Measurements from ENCODE around the gene STK10. TPM values are rescaled to one million over a fixed set of nuclear protein-coding genes. Genes with fewer than 3 reads are reported as not detected.

Gene STK10
- total RNA-seq, 2 experiments from 2014 or later: 211 to 229 TPM

DNA sequence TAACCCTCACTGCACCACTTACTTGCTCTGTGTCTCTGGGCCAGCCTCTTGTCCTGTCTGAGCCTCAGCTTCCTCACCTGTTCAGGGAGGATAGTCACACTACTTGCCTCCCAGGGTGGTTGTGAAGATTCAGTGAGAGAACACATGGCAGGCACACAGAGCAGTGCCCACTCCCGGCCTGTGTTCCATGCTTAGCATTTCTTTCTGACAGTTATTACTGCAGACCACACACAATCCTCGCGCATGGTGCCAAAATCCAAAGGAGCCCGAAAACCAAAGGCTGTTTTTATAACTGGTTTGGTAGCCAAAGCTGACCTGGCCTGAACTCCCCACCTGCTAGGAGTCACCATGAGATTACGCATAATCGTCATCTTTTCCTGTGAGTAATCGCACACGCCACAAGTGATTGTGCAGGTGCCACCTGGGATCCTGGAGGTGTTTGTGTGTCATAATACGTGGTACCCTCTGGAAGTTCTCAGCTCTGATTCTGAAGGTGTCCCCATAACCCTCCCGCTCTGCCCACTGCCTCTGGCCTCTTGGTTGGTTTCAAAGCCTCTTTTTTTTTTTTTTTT lies 97.0 kb downstream of the STK10 start:
- H3K9me3 ChIP-seq (ENCODE audit: control insufficient read depth in 1 of 2, insufficient read depth in 1 of 2, low read length in 2 of 2): no peaks in the 10 kb centered on the region
- ATAC-seq (ENCODE audit: poor library complexity): no peak
- no peak overlapping the region for H3K27ac Mint-ChIP-seq
- ChIA-PET CTCF (no interaction called here), POLR2A (interaction anchor here (0.8 kb wide), 1 partner anchor 26 kb away, joined by 3 read pairs; no protein-coding TSS in a partner anchor)
- H3K36me3 Mint-ChIP-seq (ENCODE audit: low read depth): peaks cover 71% of the 10 kb centered on the region
- H3K27me3 ChIP-seq (ENCODE audit: control insufficient read depth in 1 of 2, insufficient read depth in 2 of 2, low read length in 2 of 2): no peaks in the 10 kb centered on the region
- H3K4me3 Mint-ChIP-seq: no peak overlapping the region
- no peak for DNase-seq
- TF ChIP-seq, protein P1, sequence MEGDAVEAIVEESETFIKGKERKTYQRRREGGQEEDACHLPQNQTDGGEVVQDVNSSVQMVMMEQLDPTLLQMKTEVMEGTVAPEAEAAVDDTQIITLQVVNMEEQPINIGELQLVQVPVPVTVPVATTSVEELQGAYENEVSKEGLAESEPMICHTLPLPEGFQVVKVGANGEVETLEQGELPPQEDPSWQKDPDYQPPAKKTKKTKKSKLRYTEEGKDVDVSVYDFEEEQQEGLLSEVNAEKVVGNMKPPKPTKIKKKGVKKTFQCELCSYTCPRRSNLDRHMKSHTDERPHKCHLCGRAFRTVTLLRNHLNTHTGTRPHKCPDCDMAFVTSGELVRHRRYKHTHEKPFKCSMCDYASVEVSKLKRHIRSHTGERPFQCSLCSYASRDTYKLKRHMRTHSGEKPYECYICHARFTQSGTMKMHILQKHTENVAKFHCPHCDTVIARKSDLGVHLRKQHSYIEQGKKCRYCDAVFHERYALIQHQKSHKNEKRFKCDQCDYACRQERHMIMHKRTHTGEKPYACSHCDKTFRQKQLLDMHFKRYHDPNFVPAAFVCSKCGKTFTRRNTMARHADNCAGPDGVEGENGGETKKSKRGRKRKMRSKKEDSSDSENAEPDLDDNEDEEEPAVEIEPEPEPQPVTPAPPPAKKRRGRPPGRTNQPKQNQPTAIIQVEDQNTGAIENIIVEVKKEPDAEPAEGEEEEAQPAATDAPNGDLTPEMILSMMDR (IDR thresholded peaks at IDR 0.05): no peak
- H3K36me3 ChIP-seq (ENCODE audit: insufficient read depth, low read length): peaks cover 86% of the 10 kb centered on the region
- no peaks in the 10 kb centered on the region for H3K4me1 ChIP-seq (ENCODE audit: insufficient read depth, low read length)
- no peaks in the 10 kb centered on the region for H3K4me1 Mint-ChIP-seq (ENCODE audit: low read depth)
- no peak overlapping the region for H3K4me3 ChIP-seq (ENCODE audit: low read length)
- H3K27ac ChIP-seq (ENCODE audit: low read depth in 1 of 2, low read length in 2 of 2): no peak overlapping the region
- H3K27me3 Mint-ChIP-seq: no peaks in the 10 kb centered on the region
- H3K9me3 Mint-ChIP-seq: no peaks in the 10 kb centered on the region
- intact Hi-C loops (cut with DNase I, micrococcal nuclease): no loop called here

DNA sequence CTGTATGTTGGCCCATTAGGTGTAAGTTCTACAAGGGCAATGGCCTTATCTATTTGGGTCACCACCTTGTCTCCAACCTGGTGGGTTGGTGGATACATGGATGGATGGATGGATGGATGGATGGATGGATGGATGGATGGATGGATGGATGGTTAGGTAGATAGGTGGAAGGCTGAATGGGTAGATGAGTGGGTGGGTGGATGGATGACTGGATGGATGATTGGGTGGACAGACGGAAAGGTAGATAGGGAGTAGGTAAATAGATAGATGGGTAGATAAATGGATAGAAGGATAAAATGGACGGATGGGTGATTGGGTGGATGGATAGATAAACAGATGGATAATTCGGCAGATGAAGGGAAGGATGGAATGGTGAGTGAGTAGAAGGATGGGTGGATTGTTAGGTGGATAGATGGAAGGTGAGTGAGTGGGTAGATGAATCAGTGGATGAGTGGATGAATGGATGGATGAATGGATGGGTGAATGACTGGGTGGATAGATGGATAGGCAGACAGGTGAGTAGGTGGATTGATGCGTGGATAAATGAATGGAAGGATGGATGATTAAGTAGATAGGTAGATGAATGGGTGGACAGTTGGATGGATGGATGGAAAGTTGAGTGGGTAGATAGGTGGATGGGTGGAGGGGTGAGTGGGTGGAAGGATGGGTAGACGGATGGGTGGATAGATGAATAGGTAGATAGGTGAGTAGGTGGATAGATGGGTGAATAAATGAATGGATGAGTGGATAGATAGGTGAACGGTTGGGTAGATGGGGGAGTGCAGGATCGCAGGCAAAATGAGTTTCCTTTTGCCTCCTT lies 98.5 kb downstream of the STK10 start:
- Mint-ChIP-seq H3K4me3 (no peak overlapping the region), H3K27ac (peak overlapping the region; percentile 69), H3K36me3 (ENCODE audit: low read depth) (peaks cover 61% of the 10 kb centered on the region), H3K27me3 (no peaks in the 10 kb centered on the region), H3K9me3 (no peaks in the 10 kb centered on the region), H3K4me1 (ENCODE audit: low read depth) (no peaks in the 10 kb centered on the region)
- H3K36me3 ChIP-seq (ENCODE audit: insufficient read depth, low read length): peaks cover 81% of the 10 kb centered on the region
- CTCF ChIA-PET: no interaction called here
- no peak for ATAC-seq (ENCODE audit: poor library complexity)
- no peak for DNase-seq
- intact Hi-C loops (cut with DNase I, micrococcal nuclease): no loop called here
- no peak overlapping the region for H3K4me3 ChIP-seq (ENCODE audit: low read length)
- no peaks in the 10 kb centered on the region for H3K27me3 ChIP-seq (ENCODE audit: control insufficient read depth in 1 of 2, insufficient read depth in 2 of 2, low read length in 2 of 2)
- no peak overlapping the region for H3K27ac ChIP-seq (ENCODE audit: low read depth in 1 of 2, low read length in 2 of 2)
- H3K4me1 ChIP-seq (ENCODE audit: insufficient read depth, low read length): no peaks in the 10 kb centered on the region
- TF ChIP-seq, protein P1 (IDR thresholded peaks at IDR 0.05): no peak
- H3K9me3 ChIP-seq (ENCODE audit: control insufficient read depth in 1 of 2, insufficient read depth in 1 of 2, low read length in 2 of 2): no peaks in the 10 kb centered on the region
- POLR2A ChIA-PET: no interaction called here

DNA sequence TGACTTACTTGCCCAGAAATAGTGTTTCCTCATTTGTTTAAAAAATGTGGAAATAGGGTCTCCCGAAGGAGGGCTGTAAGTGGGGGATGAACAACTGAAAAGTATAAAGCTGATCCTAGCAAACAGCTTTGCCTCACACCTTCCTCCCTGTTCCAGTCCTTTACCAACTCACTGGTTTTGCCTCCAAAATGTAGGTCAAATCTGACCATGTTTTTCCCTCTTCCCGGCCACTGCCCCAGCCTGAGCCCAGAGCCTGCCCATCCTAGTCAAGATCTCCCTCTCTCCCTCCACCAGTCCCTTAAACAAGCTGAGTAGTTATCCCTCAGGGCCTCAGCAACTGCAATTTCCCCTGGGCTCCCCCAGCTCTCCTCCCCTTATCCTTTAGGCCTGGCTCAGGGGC lies 99.2 kb downstream of the STK10 start:
- POLR2A ChIA-PET: interaction anchor here (0.8 to 1.2 kb wide), 3 partner anchors 11 to 86 kb away, joined by 3 read pairs; no protein-coding TSS in a partner anchor
- H3K27me3 ChIP-seq (ENCODE audit: control insufficient read depth in 1 of 2, insufficient read depth in 2 of 2, low read length in 2 of 2): no peaks in the 10 kb centered on the region
- intact Hi-C loops (cut with DNase I, micrococcal nuclease): no loop called here
- TF ChIP-seq, protein P1 (IDR thresholded peaks at IDR 0.05): no peak
- peaks cover 56% of the 10 kb centered on the region for H3K36me3 Mint-ChIP-seq (ENCODE audit: low read depth)
- H3K27ac ChIP-seq (ENCODE audit: low read depth in 1 of 2, low read length in 2 of 2): no peak overlapping the region
- CTCF ChIA-PET: interaction anchor here (1.0 kb wide), 1 partner anchor 99 kb away, joined by 3 read pairs; the partner anchor contains the start of gene STK10
- no peaks in the 10 kb centered on the region for H3K4me1 ChIP-seq (ENCODE audit: insufficient read depth, low read length)
- no peaks in the 10 kb centered on the region for H3K9me3 ChIP-seq (ENCODE audit: control insufficient read depth in 1 of 2, insufficient read depth in 1 of 2, low read length in 2 of 2)
- no peak for DNase-seq
- no peaks in the 10 kb centered on the region for H3K9me3 Mint-ChIP-seq
- H3K4me3 Mint-ChIP-seq: no peak overlapping the region
- H3K4me1 Mint-ChIP-seq (ENCODE audit: low read depth): no peaks in the 10 kb centered on the region
- H3K27me3 Mint-ChIP-seq: no peaks in the 10 kb centered on the region
- H3K4me3 ChIP-seq (ENCODE audit: low read length): no peak overlapping the region
- peaks cover 78% of the 10 kb centered on the region for H3K36me3 ChIP-seq (ENCODE audit: insufficient read depth, low read length)
- no peak for ATAC-seq (ENCODE audit: poor library complexity)
- peak overlapping the region; percentile 69 for H3K27ac Mint-ChIP-seq
